ENCODE measurements around the gene GPR35.

The GPR35 gene

DNA sequence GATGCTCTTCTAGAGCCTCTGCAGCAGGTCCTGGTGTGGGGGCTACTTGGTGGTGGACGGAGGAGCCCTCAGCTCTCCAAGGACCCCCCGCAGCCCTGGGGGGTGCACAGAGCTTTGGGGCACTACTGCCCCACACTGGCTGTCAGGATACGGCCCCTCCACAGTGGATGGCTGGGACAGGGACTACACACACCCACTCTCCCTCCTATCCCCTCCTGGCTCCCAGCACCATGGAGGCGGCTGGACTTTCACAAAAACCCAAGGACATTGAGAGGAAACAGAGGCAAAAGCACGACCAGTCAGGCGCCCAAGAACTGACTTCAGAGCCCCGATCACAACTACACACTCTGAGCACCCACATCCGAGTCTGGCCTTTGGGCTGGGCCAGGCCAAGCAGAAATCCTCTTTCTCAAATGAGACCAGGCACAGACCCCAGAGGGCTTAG, 12.6 kb downstream of the GPR35 start:
- DNase-seq (ENCODE audit: low read depth in 2 of 2, low spot score in 1 of 2): no peak

DNA sequence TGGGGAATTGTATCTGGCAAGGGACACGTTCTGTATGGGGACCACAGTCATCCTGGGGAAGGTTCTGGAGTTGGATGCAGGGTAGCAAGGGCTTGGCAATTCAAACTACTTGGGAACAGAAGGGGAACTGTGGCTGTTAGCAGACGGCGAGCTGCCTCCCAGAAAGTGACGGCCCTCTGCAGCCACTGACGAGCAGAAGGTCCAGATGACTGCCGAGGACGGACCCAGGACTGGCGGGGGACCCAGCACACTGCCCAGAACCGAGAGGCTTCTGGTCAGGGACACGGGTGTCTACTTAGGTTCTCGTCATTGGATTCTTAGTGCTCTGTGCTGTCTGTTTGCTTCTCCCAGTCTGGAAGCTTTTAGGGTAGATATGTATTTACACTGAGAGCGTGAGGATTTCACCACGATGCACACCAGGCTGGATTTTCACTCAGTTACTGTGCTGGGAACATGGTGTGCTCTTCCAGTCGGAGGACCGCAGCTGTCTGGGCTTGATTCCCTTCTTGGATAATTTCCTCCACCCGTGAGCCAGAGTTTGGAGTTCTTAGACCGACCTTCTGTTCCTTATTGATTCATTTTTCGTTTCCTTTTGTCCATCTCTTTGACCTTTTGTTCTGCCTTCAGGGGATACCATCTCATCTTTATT, 13.4 kb downstream of the GPR35 start:
- no peak for DNase-seq (ENCODE audit: low read depth in 2 of 2, low spot score in 1 of 2)

DNA sequence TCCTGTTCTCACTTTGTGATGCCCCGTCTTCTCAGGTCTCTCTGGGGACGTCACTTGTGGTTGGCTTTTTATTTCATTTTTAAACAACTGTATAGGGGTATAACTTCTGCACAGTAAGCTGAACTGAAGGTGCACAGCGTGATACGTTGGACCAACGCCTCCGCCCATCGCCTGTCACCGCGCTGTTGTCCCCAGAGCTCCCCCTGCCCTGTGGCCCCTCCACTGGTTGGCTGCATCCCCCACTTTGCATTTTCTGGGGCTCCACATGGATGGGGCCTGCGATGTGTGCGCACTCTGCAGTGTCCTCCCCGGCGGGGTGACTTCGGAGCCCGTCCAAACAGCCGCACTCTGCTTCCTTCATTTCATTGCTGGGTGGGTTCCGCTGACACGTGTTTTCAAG, 14.3 kb downstream of the GPR35 start:
- DNase-seq (ENCODE audit: low read depth in 2 of 2, low spot score in 1 of 2): no peak

DNA sequence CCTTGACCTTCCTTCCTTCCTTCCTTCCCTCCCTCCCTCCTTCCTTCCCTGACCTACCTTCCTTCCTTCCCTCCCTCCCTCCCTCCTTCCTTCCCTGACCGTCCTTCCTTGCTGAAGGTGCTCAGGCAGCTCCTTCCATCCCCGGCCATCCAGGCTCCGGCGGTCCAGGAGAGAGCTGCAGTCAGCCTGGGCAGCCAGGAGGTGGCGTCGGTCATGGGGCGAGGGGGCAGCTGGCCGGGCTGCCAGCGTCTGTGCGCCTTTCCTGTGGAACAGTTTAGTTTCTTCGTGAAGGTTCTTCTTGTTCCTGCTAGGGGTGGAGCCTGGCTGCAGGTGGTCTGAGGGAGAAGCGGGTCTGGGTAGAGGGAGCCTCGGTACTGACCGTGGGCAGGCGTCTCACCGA, 15.7 kb downstream of the GPR35 start:
- no peak for DNase-seq (ENCODE audit: low read depth in 2 of 2, low spot score in 1 of 2)

DNA sequence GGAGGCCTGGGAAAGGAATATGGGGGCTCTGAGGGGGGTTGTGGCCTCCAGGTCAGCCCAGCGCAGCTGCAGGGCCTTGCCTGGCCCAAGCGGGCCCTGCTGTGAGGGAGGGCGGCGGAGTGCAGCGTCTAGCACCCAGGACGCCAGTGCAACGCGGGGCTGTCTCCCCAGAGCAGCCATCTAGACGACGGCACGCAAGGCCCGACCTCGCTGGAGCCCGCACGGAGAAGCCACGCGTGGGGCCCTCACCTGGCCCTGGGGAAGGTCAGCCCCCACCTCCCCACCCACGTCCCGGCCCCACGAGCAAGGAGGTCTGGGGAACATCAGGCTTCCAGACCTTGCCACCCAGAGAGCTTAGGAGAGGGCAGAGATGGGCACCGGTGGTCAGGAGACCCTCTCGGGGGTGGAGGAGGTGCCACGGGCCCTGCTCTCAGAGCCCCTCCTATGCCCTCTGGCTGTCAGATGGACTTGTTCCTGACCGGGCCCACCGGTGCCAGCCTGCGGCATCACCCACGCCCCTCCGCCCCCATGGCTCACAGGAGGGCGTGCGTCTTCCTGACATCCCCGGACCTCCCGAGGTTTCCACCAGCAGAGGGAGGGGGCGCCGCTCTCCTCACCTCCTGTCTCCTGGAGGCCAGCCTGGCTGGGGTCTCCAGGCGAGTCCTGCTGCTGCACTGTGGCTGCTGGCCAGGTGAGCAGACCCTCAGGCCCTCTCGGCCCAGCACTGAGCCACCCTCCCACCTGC, 17.0 kb downstream of the GPR35 start:
- DNase-seq (ENCODE audit: low read depth in 2 of 2, low spot score in 1 of 2): no peak

DNA sequence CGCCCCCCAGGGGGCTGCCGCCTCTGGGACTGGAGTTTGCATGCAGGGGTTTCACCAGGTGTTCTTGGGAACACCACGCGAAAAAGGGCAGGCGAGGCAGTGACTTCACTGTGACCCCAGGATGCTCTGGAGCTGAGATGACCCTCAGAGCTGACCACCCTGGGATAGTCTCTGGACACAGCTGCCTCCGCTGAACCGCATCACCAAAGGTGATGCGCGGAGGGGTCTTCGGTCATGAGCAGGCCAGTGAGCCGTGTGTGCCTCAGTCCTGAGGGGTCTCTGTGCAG, 17.5 kb downstream of the GPR35 start:
- no peak for DNase-seq (ENCODE audit: low read depth in 2 of 2, low spot score in 1 of 2)

DNA sequence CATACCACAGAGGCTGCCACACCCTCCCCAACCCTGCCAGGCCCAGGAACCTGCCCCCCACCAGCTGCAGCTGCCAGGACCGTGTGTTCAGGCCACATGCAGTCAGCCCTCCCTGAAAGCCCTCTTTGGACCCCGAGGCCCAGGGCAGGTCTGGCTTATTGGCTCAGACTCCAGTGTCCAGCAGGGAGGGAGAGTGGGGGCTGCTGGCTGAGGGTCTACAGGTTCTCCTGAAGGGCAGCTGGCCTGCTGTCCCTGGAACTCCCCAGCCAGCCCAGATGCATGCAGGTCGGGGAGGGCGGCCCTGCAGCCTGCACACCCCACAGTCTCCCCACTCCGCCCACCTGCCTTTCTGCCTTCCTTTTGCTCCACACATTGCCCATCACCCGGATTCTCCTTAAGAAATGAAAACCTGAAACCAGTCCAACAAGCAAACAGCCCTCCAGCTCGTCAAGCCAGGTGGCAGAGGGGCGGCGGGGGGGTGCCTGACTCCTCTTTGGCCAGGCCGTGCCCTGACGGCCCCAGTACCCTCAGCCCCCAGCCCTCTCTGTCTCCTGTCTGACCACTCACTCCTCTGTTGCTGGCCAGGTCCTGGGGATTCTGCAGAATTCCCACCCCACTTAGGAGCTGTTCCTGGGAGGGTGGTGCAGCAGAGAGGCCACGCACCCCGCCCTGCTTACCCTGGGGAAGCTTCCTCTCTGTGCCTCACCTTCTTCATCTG, 18.0 kb downstream of the GPR35 start:
- DNase-seq (ENCODE audit: low read depth in 2 of 2, low spot score in 1 of 2): no peak

DNA sequence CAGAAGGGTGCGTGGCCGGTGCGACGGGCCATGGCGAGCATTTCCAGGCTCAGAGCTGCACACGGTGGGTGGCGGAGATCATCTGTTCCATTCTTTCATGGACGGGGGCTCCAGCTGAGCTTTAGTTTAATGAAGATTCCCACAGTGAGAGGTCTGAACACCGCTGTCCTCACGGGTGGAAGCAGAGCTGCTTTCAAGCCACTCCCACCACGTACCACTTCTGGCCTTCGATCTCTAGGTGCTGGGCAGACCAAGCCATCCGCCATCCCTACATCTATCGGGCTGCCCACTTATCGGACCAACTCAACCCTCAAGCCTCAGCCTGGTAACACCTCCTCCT, 18.5 kb downstream of the GPR35 start:
- DNase-seq (ENCODE audit: low read depth in 2 of 2, low spot score in 1 of 2): no peak

DNA sequence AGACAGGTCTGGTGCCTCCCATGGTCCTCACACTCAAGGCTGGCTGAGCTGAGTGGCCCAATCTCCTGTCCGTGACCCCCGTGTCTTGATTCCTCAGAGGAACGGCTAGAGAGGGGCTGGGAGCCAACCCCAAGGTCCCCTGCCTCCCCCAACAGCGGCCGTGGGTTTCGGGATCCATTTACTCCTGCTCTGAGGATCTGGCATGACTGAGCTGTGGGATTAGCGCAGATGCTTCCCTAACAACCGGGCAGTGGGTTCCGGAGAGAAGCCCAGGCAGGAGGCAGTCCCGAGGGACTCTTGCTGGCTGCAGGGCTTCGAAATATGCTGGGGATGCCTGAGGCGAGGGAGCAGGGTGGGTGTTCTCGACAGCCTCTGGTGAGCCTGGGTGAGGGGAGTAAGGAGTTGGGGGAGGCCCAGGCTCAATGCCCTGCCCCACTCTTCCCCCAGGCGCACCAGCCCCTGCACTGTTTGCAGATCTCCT, 18.9 kb downstream of the GPR35 start:
- DNase-seq (ENCODE audit: low read depth in 2 of 2, low spot score in 1 of 2): no peak

DNA sequence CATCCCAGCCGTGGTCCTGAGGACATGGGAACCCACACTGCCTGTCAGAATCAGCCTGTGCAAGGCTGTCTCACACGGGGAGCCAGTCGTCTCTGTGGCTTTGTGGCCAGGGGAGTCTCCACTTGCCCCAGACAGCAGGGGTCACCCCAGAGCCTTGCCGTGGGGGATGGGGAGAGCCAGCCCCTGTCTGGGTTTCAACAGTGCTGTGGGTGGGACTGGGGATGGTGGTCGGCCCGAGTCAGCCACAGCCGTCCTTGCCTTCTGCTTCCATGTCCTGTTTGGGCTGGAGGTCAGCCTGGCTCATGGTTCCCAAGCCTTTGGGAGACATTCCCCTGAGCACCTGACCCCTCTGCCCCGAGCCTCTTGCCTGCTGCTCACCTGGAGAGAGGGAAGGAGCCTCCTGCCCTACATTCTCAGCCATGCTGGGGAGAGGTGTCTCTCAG, 19.6 kb downstream of the GPR35 start:
- no peak for DNase-seq (ENCODE audit: low read depth in 2 of 2, low spot score in 1 of 2)

DNA sequence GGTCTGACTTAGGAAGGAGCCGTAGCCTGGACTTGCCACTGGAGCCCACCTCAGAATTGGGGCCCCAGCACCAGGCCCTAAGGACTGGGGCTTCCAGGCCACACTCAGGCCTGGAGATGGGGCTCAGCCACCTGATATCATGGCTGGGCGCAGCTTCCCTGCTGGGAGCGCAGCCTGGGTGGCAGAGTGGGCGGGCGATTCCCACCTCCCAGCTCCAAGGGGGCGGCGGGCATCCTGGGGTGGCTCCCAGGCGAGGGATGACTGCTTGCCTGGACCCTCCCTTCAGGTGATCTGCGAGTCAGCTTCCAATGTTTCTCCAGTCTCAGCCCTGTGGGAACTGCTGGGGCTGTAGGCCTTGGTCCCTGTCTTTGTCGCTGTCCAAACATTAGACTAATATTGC, 20.1 kb downstream of the GPR35 start:
- DNase-seq (ENCODE audit: low read depth in 2 of 2, low spot score in 1 of 2): no peak

DNA sequence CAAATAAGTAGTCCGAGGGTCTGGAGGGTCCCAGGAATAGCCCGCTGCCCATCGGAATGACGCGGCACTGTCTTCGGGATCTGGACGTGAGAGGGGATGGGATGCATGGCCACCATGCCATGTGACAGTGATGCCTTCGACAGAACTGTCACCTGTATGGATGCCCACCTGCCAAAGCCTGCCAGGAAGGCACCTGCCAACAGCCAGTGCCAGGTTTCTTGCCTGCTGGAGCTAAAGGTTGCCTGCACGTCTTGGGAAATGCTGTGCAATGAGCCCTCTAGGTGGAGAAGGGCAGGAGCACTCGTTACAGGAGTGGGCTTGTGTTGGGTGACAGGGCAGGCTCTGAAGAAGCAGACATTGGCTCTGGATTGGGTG, 20.5 kb downstream of the GPR35 start:
- DNase-seq (ENCODE audit: low read depth in 2 of 2, low spot score in 1 of 2): no peak

DNA sequence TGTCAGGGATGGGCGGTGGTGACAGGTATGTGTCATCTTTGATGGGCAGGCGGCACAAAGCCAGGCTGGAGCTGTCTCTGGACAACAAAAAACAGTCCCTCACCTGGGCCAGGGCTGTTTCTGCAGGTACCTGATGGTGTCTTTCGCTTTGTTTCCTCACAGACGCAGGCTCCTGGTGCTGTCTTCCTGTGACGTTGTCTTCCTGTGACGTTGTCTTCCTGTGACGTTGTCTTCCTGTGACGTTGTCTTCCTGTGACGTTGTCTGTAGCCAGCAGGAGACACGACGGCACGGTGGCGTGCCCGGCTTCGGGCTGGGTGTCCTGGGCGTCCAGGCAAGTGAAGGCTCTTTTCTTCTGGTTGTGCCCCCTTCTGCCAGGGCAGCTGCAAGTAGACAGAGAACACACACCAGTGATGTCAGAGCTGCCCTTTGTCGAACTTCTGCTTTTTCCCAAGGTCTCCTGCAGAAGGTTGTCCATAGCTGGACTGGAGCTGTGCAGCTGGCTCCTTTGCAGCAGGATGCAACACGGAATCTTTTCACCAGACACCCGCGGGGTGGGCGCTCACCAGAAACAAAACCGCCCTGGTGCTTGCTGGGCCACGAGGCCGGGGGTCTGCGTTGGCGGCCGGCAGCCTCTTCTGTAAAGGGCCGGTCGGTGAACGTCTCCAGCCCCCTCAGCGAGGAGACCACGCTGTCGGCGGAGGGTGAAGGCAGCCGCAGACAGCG, 21.1 kb downstream of the GPR35 start:
- no peak for DNase-seq (ENCODE audit: low read depth in 2 of 2, low spot score in 1 of 2)

DNA sequence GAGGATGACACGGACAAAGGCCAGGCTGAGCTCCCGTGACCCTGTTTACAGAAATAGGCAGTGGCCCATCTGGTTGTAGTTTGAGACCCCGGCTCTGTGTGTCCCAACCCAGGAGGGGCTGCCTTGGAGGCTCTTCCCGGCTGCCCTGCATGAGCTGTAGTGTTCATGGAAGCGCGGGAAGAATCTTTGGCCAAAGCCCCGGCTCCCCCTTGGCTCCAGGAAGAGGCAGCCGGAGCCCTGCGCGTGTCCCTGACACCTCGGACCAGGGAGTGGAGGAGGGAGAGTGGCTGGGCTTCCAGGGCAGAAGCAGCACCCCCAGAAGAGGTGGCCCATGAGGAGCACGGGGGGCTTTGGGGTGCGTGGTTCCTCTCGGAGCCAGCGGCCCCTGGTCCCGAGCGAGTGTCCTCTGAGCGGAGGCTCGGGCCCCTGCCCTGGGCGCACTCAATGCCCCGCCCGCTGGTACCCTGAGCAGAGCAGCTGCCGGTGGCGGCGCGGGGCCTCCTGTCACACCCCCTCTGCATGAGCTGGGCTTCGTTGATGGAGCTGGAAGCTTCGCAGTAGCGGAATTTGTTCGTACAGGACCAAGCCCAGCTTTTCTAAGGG, 21.7 kb downstream of the GPR35 start:
- no peak for DNase-seq (ENCODE audit: low read depth in 2 of 2, low spot score in 1 of 2)

DNA sequence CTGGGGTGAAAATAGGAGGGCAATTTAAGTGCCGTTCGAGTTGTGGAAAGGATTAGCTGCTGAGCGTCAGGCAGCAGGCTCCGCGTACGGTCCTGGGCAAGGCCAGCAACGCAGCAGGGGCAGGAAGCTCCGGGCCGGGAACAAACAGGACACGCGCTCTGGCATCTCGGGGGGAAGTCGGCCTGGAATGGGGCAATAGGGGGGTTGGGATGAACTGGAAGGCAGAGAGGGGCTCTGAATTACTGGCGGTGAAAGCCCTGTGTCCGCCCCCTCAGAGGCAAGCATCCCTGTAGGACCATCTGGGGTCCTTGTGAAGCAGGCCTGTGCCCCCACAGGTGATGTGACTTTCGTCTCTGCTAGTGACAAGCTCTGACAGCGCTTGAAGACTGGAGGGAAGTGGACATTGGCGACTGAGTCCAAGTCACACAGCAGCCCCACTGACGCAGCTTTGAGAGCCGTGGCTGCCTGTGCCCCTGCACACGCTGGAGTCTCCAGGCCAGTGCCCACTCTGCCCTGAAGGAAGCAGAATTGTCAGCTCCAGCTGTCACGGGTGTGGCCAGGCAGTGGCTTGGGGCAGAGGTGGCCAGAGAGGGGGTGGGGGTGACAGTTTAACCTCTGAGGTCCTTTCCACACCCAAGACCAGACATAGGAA, 22.3 kb downstream of the GPR35 start:
- DNase-seq (ENCODE audit: low read depth in 2 of 2, low spot score in 1 of 2): no peak

DNA sequence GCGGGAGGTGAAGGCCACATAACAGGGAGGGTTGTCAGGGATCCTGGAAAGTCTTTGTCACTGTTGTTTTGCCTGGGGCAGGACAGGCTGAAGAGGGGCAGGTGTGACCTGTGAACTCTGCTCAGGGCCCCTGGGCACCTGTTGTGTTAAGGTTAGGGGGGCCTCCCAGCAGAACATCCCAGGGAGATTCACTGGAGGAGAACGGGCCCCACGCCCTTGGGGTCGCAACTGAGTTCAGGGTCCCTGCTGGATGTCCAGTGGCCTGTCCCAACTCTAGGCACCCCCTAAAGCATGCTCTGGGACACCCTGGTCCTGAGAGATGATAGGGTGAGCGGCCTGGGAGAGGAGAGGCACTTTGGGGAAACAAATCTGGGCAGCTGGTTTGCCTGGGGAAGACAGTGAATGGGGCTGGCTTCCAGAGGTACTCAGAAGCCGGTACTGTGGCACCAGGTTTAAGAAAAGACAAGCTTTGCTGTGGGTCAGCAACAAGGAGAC, 22.9 kb downstream of the GPR35 start:
- DNase-seq (ENCODE audit: low read depth in 2 of 2, low spot score in 1 of 2): no peak

DNA sequence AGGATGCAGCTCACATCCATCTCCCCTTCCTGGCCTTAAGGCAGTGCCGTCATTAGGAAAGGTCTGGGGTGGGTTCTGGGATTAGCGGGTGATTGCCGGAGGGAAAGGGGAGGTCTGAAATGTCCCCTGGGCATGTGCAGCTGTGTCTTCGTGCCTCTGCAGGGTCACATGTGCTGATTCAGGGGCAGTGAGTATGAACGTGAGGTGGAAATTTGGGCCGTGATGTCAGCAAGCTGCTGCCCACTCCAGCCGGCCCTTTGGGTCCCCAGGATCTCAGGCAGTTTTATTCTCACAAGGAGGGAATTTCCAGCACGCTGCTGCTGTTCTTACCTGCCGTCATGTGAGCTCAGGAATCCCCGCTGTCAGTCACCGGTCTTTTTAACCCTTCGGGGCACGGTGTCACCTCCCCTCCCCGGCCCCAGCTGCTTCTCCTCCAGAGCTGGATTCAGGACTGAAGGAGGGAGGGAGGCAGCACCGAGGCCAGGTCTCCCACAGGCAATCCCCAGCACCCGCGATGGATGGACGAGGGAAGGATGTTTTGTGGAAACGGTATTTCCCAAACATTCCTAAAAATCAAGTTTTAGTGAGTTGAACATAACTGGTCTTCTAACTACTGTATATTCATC, 23.5 kb downstream of the GPR35 start:
- no peak for DNase-seq (ENCODE audit: low read depth in 2 of 2, low spot score in 1 of 2)

DNA sequence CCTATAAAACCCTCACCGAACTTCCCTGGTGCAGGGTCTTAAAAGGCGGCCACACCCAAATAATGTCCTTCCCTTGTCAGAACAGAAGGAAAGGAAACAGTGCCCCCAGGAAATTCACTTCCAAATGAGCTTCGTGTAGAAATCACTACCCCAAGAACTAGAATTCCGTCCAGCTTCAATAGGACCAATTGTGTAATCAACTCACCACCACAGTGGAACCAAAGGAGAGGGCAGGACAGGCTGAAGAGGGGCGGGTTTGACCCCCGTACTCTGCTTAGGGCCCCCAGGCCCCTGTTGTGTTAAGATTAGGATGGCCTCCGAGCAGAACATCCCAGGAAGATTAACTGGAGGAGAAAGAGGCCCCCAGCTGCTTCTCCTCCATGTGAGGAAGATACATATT, 24.1 kb downstream of the GPR35 start:
- no peak for DNase-seq (ENCODE audit: low read depth in 2 of 2, low spot score in 1 of 2)

DNA sequence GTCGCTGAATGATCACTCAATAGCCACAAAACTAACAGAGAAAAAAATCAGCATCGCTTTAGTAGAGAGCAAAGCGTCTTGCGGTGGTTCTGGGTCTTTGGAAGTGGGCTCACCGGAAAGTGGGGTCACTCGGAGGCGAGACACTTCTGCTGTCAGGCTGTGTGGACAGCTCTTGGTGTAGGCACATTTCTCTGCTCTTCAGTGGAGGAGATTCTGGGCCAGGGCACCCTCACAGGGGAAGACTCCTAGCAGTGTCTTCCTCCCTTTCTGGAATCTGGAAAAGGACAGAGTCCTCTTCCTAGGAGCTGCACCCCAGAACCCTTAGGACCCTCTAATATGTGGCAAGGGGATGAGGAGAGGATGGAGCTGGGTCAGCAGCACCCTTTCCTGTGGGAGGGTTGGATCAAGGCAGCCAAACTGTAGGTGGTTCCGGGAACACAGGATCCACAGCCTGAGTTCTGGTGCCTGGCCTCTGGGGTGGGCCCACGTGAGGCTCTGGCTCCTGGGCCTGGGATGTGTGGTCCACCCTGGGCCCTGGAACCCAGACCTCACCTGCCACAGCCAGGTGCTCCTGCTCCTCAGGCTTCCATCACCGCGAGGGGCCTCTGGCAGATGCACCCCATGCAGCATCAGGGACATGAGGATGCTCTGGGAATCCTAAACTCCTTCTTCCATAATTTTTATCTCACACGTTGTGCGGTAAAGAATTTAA, 25.1 kb downstream of the GPR35 start:
- no peak for DNase-seq (ENCODE audit: low read depth in 2 of 2, low spot score in 1 of 2)

DNA sequence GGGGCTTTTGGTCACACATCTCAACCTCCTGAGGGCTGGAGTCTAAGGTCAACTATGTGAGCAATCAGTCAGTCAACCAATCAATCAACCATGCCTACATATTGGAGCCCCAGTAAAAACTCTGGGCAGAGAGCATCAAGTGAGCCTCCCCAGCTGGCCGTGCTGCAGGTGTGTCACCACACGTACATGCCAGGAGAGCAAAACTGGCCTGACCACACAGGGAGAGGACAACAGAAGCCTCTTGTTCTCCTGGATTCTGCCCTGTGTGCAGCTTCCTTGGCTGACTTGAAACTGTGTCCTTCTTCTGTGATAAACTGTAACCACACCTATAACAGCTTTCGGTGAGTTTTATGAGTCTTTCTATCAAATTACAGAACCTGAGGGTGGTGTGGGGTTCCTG, 25.9 kb downstream of the GPR35 start:
- no peak for DNase-seq (ENCODE audit: low read depth in 2 of 2, low spot score in 1 of 2)
